ENCODE measurements around the gene GNG7.
"Not testable (repeated sequence)": the region's sequence is repeated elsewhere in the genome, so short reads cannot be mapped to it uniquely, and the experiment has no call there.

The GNG7 gene

GRCh38 chr19:2579678-2580280 lies 122.7 kb downstream of the GNG7 start:
- no peaks in the 10 kb centered on the region for H3K27me3 ChIP-seq (ENCODE audit: insufficient read depth, low read length)
- no peaks in the 10 kb centered on the region for H3K36me3 ChIP-seq (ENCODE audit: insufficient read depth, low read length)
- H3K79me2 ChIP-seq (ENCODE audit: control insufficient read depth, insufficient read depth, low read length, unreplicated experiment): no peaks in the 10 kb centered on the region
- H3K4me3 ChIP-seq (ENCODE audit: low read depth, low read length): peak overlapping the region; percentile 64
- peaks cover 30% of the 10 kb centered on the region for H3K4me1 ChIP-seq (ENCODE audit: control insufficient read depth, insufficient read depth, low read length, unreplicated experiment)
- H3K27ac ChIP-seq (ENCODE audit: low read depth, low read length): peak overlapping the region; percentile 100
- no peak overlapping the region for H2AFZ ChIP-seq (ENCODE audit: low read length, unreplicated experiment)

DNA sequence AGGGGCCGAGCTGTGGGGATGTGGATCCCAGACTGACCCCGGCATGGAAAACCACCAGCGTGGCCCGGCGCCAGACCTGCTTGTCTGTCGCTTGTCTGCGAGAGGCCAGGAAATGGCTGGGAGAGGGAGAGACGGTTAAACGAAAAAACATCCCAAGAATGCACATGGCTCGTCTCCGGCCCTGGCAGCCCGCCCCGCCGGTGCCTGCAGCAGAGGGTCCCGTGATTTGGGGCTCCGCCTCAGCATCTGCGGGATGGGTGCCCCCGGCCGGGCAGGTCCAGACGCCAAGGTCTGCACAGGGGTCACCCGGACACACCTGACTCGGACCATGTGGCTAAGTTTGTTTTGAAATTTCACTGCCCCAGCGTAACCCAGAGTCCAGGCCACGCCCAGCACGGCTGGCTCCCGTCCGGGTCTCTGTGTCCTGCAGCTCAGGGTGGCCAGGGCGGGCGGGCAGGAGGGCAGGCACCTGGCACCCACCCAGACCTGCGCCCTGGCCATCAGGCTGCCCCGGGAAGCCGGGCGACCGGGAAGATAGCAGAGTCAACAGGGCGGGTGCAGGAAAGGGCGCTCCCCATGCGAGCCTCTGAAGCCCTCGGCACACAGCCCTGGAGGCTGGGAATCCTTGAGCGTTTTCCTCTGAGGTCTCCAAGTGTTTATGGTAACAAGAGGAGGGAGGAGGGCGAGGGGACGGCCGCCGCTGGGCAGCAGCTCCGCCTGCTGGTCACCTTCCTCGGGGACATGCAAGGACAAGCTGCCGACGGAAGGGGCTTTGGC lies 123.4 kb downstream of the GNG7 start:
- Histone ChIP-seq H3K4me3 (ENCODE audit: low read depth, low read length) (peak overlapping the region; percentile 64), H2AFZ (ENCODE audit: low read length, unreplicated experiment) (no peak overlapping the region), H3K79me2 (ENCODE audit: control insufficient read depth, insufficient read depth, low read length, unreplicated experiment) (no peaks in the 10 kb centered on the region), H3K27me3 (ENCODE audit: insufficient read depth, low read length) (no peaks in the 10 kb centered on the region), H3K36me3 (ENCODE audit: insufficient read depth, low read length) (no peaks in the 10 kb centered on the region), H3K27ac (ENCODE audit: low read depth, low read length) (peak overlapping the region; percentile 100), H3K4me1 (ENCODE audit: control insufficient read depth, insufficient read depth, low read length, unreplicated experiment) (peaks cover 30% of the 10 kb centered on the region)

DNA sequence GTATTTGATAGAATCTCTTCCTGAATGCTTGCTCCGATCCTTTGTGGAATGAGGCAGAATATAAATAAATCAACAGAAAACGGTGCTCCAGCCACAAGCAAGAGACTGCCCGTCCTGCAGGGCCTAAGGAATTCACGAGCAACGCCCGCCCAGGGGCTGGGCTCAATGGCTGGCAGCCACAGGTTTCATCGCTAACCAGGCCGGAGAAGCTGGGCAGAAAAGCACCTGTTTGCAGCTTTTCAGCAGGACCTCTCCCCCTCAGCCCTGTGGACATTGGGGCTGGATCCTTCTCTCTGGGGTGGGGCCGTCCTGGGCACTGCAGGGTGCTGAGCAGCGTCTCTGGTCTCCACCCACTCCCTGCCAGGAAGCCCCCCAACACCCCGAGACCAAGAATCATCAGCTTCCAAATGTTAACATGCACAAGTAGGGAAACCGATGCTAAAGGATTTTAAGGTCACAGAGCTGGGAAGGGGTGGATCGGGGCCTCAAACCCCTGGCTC lies 124.1 kb downstream of the GNG7 start:
- H2AFZ ChIP-seq (ENCODE audit: low read length, unreplicated experiment): no peak overlapping the region
- no peaks in the 10 kb centered on the region for H3K79me2 ChIP-seq (ENCODE audit: control insufficient read depth, insufficient read depth, low read length, unreplicated experiment)
- H3K36me3 ChIP-seq (ENCODE audit: insufficient read depth, low read length): no peaks in the 10 kb centered on the region
- peak overlapping the region; percentile 100 for H3K27ac ChIP-seq (ENCODE audit: low read depth, low read length)
- no peaks in the 10 kb centered on the region for H3K27me3 ChIP-seq (ENCODE audit: insufficient read depth, low read length)
- peaks cover 30% of the 10 kb centered on the region for H3K4me1 ChIP-seq (ENCODE audit: control insufficient read depth, insufficient read depth, low read length, unreplicated experiment)
- peak overlapping the region; percentile 64 for H3K4me3 ChIP-seq (ENCODE audit: low read depth, low read length)

- peak overlapping the region; percentile 64; the same call in 1 of the 2 replicates for H3K4me3 ChIP-seq (ENCODE audit: low read depth, low read length)
- peaks cover 30% of the 10 kb centered on the region for H3K4me1 ChIP-seq (ENCODE audit: control insufficient read depth, insufficient read depth, low read length, unreplicated experiment)
- peak overlapping the region; percentile 100 for H3K27ac ChIP-seq (ENCODE audit: low read depth, low read length)
These were observed 124.7 kb downstream of the GNG7 start for GRCh38 chr19:2577722-2578335.

DNA sequence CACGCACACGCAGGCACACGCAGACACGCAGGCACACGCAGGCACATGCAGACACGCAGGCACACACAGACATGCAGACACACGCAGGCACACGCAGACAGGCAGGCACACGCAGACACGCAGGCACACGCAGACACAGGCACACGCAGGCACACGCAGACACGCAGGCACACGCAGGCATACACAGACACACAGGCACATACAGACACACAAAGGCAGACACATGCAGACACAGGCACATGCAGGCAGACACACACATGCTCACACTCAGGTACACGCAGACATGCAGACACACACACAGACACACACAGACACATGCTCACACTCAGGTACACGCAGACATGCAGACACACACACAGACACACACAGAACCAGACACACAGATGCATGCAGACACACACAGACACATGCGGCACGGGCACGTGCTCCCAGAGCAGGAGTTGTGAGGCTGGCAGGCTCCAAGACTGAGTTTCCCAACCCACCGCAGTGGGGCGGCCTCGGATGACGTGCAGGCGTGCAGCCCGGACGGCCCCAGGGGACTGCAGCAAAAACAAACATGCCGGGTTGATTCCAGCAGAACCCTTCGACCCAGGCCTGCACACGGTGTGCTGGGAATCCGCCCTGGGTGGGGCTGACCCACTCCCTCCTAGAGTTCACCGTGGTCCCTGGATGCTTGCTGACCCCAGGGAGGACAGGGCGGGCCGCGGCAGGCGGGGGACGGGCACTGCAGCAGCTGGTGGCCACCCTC lies 126.6 kb downstream of the GNG7 start:
- Histone ChIP-seq H2AFZ (ENCODE audit: low read length, unreplicated experiment) (no peak overlapping the region), H3K27ac (ENCODE audit: low read depth, low read length) (peak overlapping the region; percentile 100), H3K4me3 (ENCODE audit: low read depth, low read length) (no peak overlapping the region), H3K4me1 (ENCODE audit: control insufficient read depth, insufficient read depth, low read length, unreplicated experiment) (peaks cover 30% of the 10 kb centered on the region), H3K79me2 (ENCODE audit: control insufficient read depth, insufficient read depth, low read length, unreplicated experiment) (no peaks in the 10 kb centered on the region), H3K27me3 (ENCODE audit: insufficient read depth, low read length) (no peaks in the 10 kb centered on the region), H3K36me3 (ENCODE audit: insufficient read depth, low read length) (no peaks in the 10 kb centered on the region)

More at GRCh38 chr19:2577722-2578335, 124.7 kb downstream of the GNG7 start:
- Histone ChIP-seq H3K79me2 (ENCODE audit: control insufficient read depth, insufficient read depth, low read length, unreplicated experiment) (no peaks in the 10 kb centered on the region), H3K36me3 (ENCODE audit: insufficient read depth, low read length) (no peaks in the 10 kb centered on the region), H3K27me3 (ENCODE audit: insufficient read depth, low read length) (no peaks in the 10 kb centered on the region), H2AFZ (ENCODE audit: low read length, unreplicated experiment) (no peak overlapping the region)

- Histone ChIP-seq H3K27ac (ENCODE audit: low read depth, low read length) (peak overlapping the region; percentile 100), H3K36me3 (ENCODE audit: insufficient read depth, low read length) (no peaks in the 10 kb centered on the region), H3K4me3 (ENCODE audit: low read depth, low read length) (no peak overlapping the region), H3K4me1 (ENCODE audit: control insufficient read depth, insufficient read depth, low read length, unreplicated experiment) (peaks cover 30% of the 10 kb centered on the region), H3K27me3 (ENCODE audit: insufficient read depth, low read length) (no peaks in the 10 kb centered on the region), H3K79me2 (ENCODE audit: control insufficient read depth, insufficient read depth, low read length, unreplicated experiment) (no peaks in the 10 kb centered on the region), H2AFZ (ENCODE audit: low read length, unreplicated experiment) (no peak overlapping the region)
These were observed 127.4 kb downstream of the GNG7 start for GRCh38 chr19:2574971-2575630.

DNA sequence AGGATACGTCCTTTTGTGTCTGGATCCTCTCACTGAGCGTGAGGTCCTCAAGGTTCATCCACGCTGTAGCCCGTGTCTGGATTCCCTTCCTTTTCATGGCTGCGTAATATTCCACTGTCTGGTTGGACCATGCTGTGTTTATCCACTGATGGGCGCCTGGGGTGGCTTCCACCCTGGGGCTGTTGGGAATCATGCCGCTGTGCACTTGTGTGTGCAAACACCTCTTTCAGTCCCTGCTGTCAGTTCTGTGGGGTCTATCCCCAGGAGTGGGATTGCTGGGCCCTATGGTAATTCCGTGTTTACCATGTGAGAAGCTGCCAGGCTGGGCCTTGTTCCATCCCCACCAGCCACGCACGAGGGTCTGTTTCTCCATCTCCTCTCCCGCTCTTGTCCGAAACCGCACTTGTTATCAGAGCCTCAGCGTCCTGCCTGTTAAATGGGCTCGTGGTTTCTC lies 128.0 kb downstream of the GNG7 start:
- H3K4me3 ChIP-seq (ENCODE audit: low read depth, low read length): no peak overlapping the region
- no peak overlapping the region for H2AFZ ChIP-seq (ENCODE audit: low read length, unreplicated experiment)
- H3K27ac ChIP-seq (ENCODE audit: low read depth, low read length): no peak overlapping the region; the same call in 1 of the 2 replicates
- peaks cover 30% of the 10 kb centered on the region for H3K4me1 ChIP-seq (ENCODE audit: control insufficient read depth, insufficient read depth, low read length, unreplicated experiment)
- no peaks in the 10 kb centered on the region for H3K79me2 ChIP-seq (ENCODE audit: control insufficient read depth, insufficient read depth, low read length, unreplicated experiment)
- no peaks in the 10 kb centered on the region for H3K27me3 ChIP-seq (ENCODE audit: insufficient read depth, low read length)
- no peaks in the 10 kb centered on the region for H3K36me3 ChIP-seq (ENCODE audit: insufficient read depth, low read length)

DNA sequence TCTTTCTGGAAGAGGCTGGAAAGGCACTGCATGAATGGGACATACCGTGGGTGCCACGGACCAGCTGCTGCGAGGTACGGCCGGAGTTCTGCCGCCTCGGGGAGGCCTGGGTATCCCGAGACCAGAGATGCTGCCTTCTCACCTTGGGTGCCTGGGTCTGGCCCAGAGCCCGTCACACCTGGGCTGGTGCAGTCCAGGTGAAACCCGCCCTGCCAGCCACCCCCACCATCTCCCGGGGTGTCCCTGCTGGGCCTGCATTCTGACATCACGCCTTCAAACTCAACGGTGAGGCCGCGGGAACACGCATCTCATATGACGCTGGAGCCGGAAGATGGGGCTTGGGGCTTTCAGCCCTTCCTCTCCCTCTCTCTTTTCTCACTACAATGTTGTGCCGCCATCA lies 128.6 kb downstream of the GNG7 start:
- H3K4me1 ChIP-seq (ENCODE audit: control insufficient read depth, insufficient read depth, low read length, unreplicated experiment): peaks cover 30% of the 10 kb centered on the region
- H3K27me3 ChIP-seq (ENCODE audit: insufficient read depth, low read length): no peaks in the 10 kb centered on the region
- H3K79me2 ChIP-seq (ENCODE audit: control insufficient read depth, insufficient read depth, low read length, unreplicated experiment): no peaks in the 10 kb centered on the region
- no peak overlapping the region for H3K4me3 ChIP-seq (ENCODE audit: low read depth, low read length)
- H3K27ac ChIP-seq (ENCODE audit: low read depth, low read length): no peak overlapping the region
- H3K36me3 ChIP-seq (ENCODE audit: insufficient read depth, low read length): no peaks in the 10 kb centered on the region
- no peak overlapping the region for H2AFZ ChIP-seq (ENCODE audit: low read length, unreplicated experiment)

DNA sequence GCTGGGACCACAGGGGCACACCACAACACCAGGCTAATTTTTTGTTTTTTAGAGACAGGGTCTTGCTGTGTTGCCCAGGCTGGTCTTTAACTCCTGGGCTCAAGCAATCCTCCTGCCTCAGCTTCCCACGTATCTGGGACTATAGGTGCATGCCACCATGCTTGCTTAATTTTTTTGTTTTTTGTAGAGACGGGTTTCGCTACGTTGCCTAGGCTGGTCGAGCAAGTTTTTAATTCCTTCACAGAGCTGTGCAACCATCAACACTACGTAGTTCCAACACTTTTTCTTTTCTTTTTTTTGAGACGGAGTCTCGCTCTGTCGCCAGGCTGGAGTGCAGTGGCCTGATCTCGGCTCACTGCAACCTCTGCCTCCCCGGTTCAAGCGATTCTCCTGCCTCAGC lies 130.3 kb downstream of the GNG7 start:
- H2AFZ ChIP-seq (ENCODE audit: low read length, unreplicated experiment); H3K36me3 ChIP-seq (ENCODE audit: insufficient read depth, low read length); H3K27ac ChIP-seq (ENCODE audit: low read depth, low read length); H3K27me3 ChIP-seq (ENCODE audit: insufficient read depth, low read length); H3K79me2 ChIP-seq (ENCODE audit: control insufficient read depth, insufficient read depth, low read length, unreplicated experiment); H3K4me3 ChIP-seq (ENCODE audit: low read depth, low read length): not testable (repeated sequence)
- H3K4me1 ChIP-seq (ENCODE audit: control insufficient read depth, insufficient read depth, low read length, unreplicated experiment): peaks cover 14% of the 10 kb centered on the region
